ENCODE results near the gene BTBD2. TPM values are rescaled to one million over a fixed set of nuclear protein-coding genes. Genes with fewer than 3 reads are reported as not detected.

The BTBD2 gene
- total and polyA plus RNA-seq, 2 of the 13 experiments (the other 11 are each of a cell fraction or from before 2014, with no cell fraction given), result 28.1 to 45.3 TPM

GRCh38 chr19:2016041-2016807, 710 bp upstream of the BTBD2 start (continued):
- TF ChIP-seq KDM2A (CRISPR knock-in tag; IDR thresholded peaks at IDR 0.05; ENCODE audit: borderline replicate concordance, low read depth), result 0 out of 2 replicates have a peak, but pooled peaks have one; percentile 3
- TF ChIP-seq STAT5B (CRISPR knock-in tag; IDR thresholded peaks at IDR 0.05), result no peak
- 0 out of 2 replicates have a peak, but pooled peaks have one; percentile 16 for TF ChIP-seq ZBTB38 (CRISPR knock-in tag; IDR thresholded peaks at IDR 0.05)
- TF ChIP-seq ZKSCAN1 (IDR thresholded peaks at IDR 0.05; ENCODE audit: low read length), result no peak
- no peak for TF ChIP-seq ELF4 (CRISPR knock-in tag; IDR thresholded peaks at IDR 0.05; ENCODE audit: borderline replicate concordance)
- no peak for TF ChIP-seq SCMH1 (CRISPR knock-in tag; IDR thresholded peaks at IDR 0.05; ENCODE audit: borderline replicate concordance)
- TF ChIP-seq, protein P1, sequence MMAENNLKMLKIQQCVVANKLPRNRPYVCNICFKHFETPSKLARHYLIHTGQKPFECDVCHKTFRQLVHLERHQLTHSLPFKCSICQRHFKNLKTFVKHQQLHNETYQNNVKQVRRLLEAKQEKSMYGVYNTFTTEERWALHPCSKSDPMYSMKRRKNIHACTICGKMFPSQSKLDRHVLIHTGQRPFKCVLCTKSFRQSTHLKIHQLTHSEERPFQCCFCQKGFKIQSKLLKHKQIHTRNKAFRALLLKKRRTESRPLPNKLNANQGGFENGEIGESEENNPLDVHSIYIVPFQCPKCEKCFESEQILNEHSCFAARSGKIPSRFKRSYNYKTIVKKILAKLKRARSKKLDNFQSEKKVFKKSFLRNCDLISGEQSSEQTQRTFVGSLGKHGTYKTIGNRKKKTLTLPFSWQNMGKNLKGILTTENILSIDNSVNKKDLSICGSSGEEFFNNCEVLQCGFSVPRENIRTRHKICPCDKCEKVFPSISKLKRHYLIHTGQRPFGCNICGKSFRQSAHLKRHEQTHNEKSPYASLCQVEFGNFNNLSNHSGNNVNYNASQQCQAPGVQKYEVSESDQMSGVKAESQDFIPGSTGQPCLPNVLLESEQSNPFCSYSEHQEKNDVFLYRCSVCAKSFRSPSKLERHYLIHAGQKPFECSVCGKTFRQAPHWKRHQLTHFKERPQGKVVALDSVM (CRISPR knock-in tag; IDR thresholded peaks at IDR 0.05), result no peak
- TF ChIP-seq SIN3A (IDR thresholded peaks at IDR 0.05; ENCODE audit: borderline replicate concordance, low read depth, low read length), result no peak
- no peak for TF ChIP-seq ZNF331 (CRISPR knock-in tag; IDR thresholded peaks at IDR 0.05)
- TF ChIP-seq MYC (CRISPR knock-in tag; IDR thresholded peaks at IDR 0.05; ENCODE audit: borderline replicate concordance), result no peak
- TF ChIP-seq PITX1 (CRISPR knock-in tag; IDR thresholded peaks at IDR 0.05), result no peak
- TF ChIP-seq FOSL1 (CRISPR knock-in tag; IDR thresholded peaks at IDR 0.05; ENCODE audit: borderline replicate concordance), result no peak
- no peak for TF ChIP-seq SYNCRIP (IDR thresholded peaks at IDR 0.05; ENCODE audit: insufficient read depth, low read depth, low read length)
- TF ChIP-seq KDM1A (CRISPR knock-in tag; IDR thresholded peaks at IDR 0.05), result no peak
- TF ChIP-seq, protein P2, sequence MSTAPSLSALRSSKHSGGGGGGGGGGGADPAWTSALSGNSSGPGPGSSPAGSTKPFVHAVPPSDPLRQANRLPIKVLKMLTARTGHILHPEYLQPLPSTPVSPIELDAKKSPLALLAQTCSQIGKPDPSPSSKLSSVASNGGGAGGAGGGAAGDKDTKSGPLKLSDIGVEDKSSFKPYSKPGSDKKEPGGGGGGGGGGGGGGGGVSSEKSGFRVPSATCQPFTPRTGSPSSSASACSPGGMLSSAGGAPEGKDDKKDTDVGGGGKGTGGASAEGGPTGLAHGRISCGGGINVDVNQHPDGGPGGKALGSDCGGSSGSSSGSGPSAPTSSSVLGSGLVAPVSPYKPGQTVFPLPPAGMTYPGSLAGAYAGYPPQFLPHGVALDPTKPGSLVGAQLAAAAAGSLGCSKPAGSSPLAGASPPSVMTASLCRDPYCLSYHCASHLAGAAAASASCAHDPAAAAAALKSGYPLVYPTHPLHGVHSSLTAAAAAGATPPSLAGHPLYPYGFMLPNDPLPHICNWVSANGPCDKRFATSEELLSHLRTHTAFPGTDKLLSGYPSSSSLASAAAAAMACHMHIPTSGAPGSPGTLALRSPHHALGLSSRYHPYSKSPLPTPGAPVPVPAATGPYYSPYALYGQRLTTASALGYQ (CRISPR knock-in tag; IDR thresholded peaks at IDR 0.05), result no peak
- no peak for TF ChIP-seq ZBTB43 (CRISPR knock-in tag; conservative IDR thresholded peaks at IDR 0.05)
- no peak for TF ChIP-seq ARID3A (IDR thresholded peaks at IDR 0.05; ENCODE audit: low read depth, low read length)
- no peak for TF ChIP-seq EED (CRISPR knock-in tag; IDR thresholded peaks at IDR 0.05)
- no peak for TF ChIP-seq GPBP1L1 (CRISPR knock-in tag; IDR thresholded peaks at IDR 0.05)
- no peak for TF ChIP-seq HNF4A (CRISPR knock-in tag; IDR thresholded peaks at IDR 0.05)

All from HepG2 (cell line).